IMR-90 (cell line): ENCODE data around the gene NMNAT3. TPM values are rescaled to one million over a fixed set of nuclear protein-coding genes. Genes with fewer than 3 reads are reported as not detected.

Source experiments
- ATAC-seq: fragments of 200-7000 bp; cut with Tn5 transposase; 2 replicates; pipeline ENCODE4 v1.9.1; 2020; ENCODE audit warnings: low read depth, mild to moderate bottlenecking, moderate library complexity
- BruUV-seq: library from RNA; stranded (reverse); fragments of 400-500 nt; replicated peaks from 2 replicates; lab custom pipeline; 2021; lab: Mats Ljungman, UMichigan
- CTCF ChIA-PET: fragments of 300-600 bp; formaldehyde crosslinking; extraction: SDS; loops from one replicate; lab custom pipeline; 2021; ENCODE audit warnings: antibody characterized with exemption; lab: Yijun Ruan, JAX
- POLR2A ChIA-PET: fragments of 300-600 bp; sonication (Branson Sonifier 250); formaldehyde crosslinking; loops from one replicate; lab custom pipeline; 2022; ENCODE audit warnings: antibody characterized with exemption; ENCODE audit not compliant: unreplicated experiment; lab: Charles Lee
- DNase-seq: peaks from one replicate; pipeline ENCODE4 v3.0.0; 2013
- H2AFZ ChIP-seq: replicated peaks from 2 replicates; pipeline ENCODE3; 2013; ENCODE audit warnings: low read length, mild to moderate bottlenecking; ENCODE audit not compliant: poor library complexity
- H2AK5ac ChIP-seq: 2 replicates; pipeline ENCODE4 v1.6.1; 2013; ENCODE audit warnings: low read depth, low read length, inconsistent platforms
- H2AK9ac ChIP-seq: replicated peaks from 2 replicates; pipeline ENCODE3; 2013; ENCODE audit warnings: mild to moderate bottlenecking, low read depth, low read length, moderate library complexity; ENCODE audit not compliant: poor library complexity
- H2BK120ac ChIP-seq: 2 replicates; pipeline ENCODE4 v1.6.1; 2013; ENCODE audit warnings: low read depth, low read length, inconsistent platforms
- H2BK15ac ChIP-seq: 3 replicates; pipeline ENCODE4 v1.6.1; 2013; ENCODE audit warnings: low read depth, low read length, inconsistent platforms
- H2BK20ac ChIP-seq: 2 replicates; pipeline ENCODE4 v1.6.1; 2013; ENCODE audit warnings: low read depth, mild to moderate bottlenecking, inconsistent platforms, low read length, moderate library complexity
- H2BK5ac ChIP-seq: 2 replicates; pipeline ENCODE4 v1.6.1; 2013; ENCODE audit warnings: mild to moderate bottlenecking, low read depth, low read length, inconsistent platforms; ENCODE audit not compliant: poor library complexity, severe bottlenecking
- H3K14ac ChIP-seq: replicated peaks from 2 replicates; pipeline ENCODE4 v1.6.1; 2013; ENCODE audit warnings: low read depth, low read length, inconsistent platforms
- H3K18ac ChIP-seq: 2 replicates; pipeline ENCODE4 v1.6.1; 2013; ENCODE audit warnings: low read depth, low read length, control low read depth
- H3K23ac ChIP-seq: 2 replicates; pipeline ENCODE4 v1.6.1; 2013; ENCODE audit warnings: low read depth, low read length, inconsistent platforms
- H3K27ac ChIP-seq: 2 replicates; pipeline ENCODE4 v1.5.1; 2013; ENCODE audit warnings: mild to moderate bottlenecking, control low read depth, low read length; ENCODE audit not compliant: insufficient read depth
- H3K27me3 ChIP-seq: 2 replicates; pipeline ENCODE4 v1.6.1; 2013; ENCODE audit warnings: low read length; ENCODE audit not compliant: control insufficient read depth, insufficient read depth
- H3K36me3 ChIP-seq: 2 replicates; pipeline ENCODE4 v1.6.1; 2013; ENCODE audit warnings: low read length, mixed read lengths; ENCODE audit not compliant: control insufficient read depth, insufficient read depth
- H3K4ac ChIP-seq: 2 replicates; pipeline ENCODE4 v1.6.1; 2013; ENCODE audit warnings: low read depth, low read length, inconsistent platforms
- H3K4me1 ChIP-seq: 2 replicates; pipeline ENCODE4 v1.6.1; 2013; ENCODE audit warnings: low read length, mixed read lengths; ENCODE audit not compliant: control insufficient read depth, insufficient read depth
- H3K4me2 ChIP-seq: 2 replicates; pipeline ENCODE4 v1.6.1; 2013; ENCODE audit warnings: low read depth, mild to moderate bottlenecking, control low read depth, low read length, moderate library complexity
- H3K4me3 ChIP-seq: 2 replicates; pipeline ENCODE4 v1.5.1; 2013; ENCODE audit warnings: low read depth, mild to moderate bottlenecking, control low read depth, low read length, moderate library complexity; ENCODE audit not compliant: insufficient read depth
- H3K56ac ChIP-seq: 2 replicates; pipeline ENCODE4 v1.6.1; 2013; ENCODE audit warnings: low read length, inconsistent platforms; ENCODE audit not compliant: insufficient read depth; ENCODE audit errors: extremely low read depth
- H3K79me1 ChIP-seq, 2 experiments: 2 replicates each; pipeline ENCODE4 v1.6.1; 2013; ENCODE audit warnings: low read length in 2 of 2, inconsistent platforms in 1 of 2, low read depth in 1 of 2
- H3K9ac ChIP-seq: 2 replicates; pipeline ENCODE4 v1.6.1; 2013; ENCODE audit warnings: low read depth, low read length, control low read depth
- H3K9me1 ChIP-seq: 2 replicates; pipeline ENCODE4 v1.6.1; 2013; ENCODE audit warnings: low read length, inconsistent platforms; ENCODE audit not compliant: insufficient read depth
- H3K9me3 ChIP-seq: 2 replicates; pipeline ENCODE4 v1.6.1; 2013; ENCODE audit warnings: low read length; ENCODE audit not compliant: control insufficient read depth, insufficient read depth
- H4K20me1 ChIP-seq: 2 replicates; pipeline ENCODE4 v1.6.1; 2013; ENCODE audit warnings: low read length, inconsistent platforms; ENCODE audit not compliant: insufficient read depth
- H4K5ac ChIP-seq: 2 replicates; pipeline ENCODE4 v1.6.1; 2013; ENCODE audit warnings: mild to moderate bottlenecking, low read depth, low read length, control low read depth
- H4K8ac ChIP-seq, 2 experiments: 2 replicates each; pipeline ENCODE4 v1.6.1; 2013; ENCODE audit warnings: low read depth in 2 of 2, low read length in 2 of 2, control low read depth in 1 of 2, inconsistent platforms in 1 of 2
- H4K91ac ChIP-seq: 2 replicates; pipeline ENCODE4 v1.6.1; 2013; ENCODE audit warnings: low read depth, low read length, inconsistent platforms; ENCODE audit not compliant: insufficient read depth
- CEBPB ChIP-seq: IDR thresholded peaks from 2 replicates; pipeline ENCODE4 v1.6.1; 2012; ENCODE audit warnings: low read depth, low read length, improper control_type of control experiment
- CTCF ChIP-seq: conservative IDR thresholded peaks from 2 replicates; pipeline ENCODE4 v1.5.1; 2012; ENCODE audit warnings: mild to moderate bottlenecking, low read depth, low read length, improper control_type of control experiment
- POLR2A ChIP-seq: IDR thresholded peaks from 2 replicates; pipeline ENCODE4 v1.6.1; 2012; ENCODE audit warnings: mild to moderate bottlenecking, low read depth, low read length
- dilution Hi-C: fragments of 300-500 bp; cut with HindIII; formaldehyde crosslinking; loops from one replicate; pipeline ENCODE4 v1.14.3; 2018; ENCODE audit warnings: low sequenced_read_pairs; ENCODE audit not compliant: unreplicated experiment
- in situ Hi-C: fragments of 300-500 bp; cut with MboI; formaldehyde crosslinking; loops from 3 replicates; pipeline ENCODE4 v1.14.3; 2019; ENCODE audit warnings: low sequenced_read_pairs, inconsistent platforms, mixed read lengths
- intact Hi-C: fragments of 100-400 bp; cut with micrococcal nuclease; formaldehyde crosslinking; loops from 2 replicates; pipeline ENCODE4 v1.10.0; 2022
- polyA plus RNA-seq, 3 experiments: library from polyadenylated mRNA; depleted of rRNA; stranded (reverse); fragments of >200 nt; gene quantifications; 2 replicates each; pipeline ENCODE4 v1.2.3, GENCODE V29; 2012; ENCODE audit warnings: low replicate concordance in 1 of 3
- total RNA-seq: library from RNA; depleted of rRNA; stranded (reverse); fragments of >200 nt; gene quantifications from 2 replicates; pipeline ENCODE4 v1.2.3, GENCODE V29; 2012

Gene NMNAT3
- total and polyA plus RNA-seq, 2 of the 4 experiments (the other 2 are of a cell fraction), result 0.12 to 0.36 TPM

GRCh38 chr3:139547666-139548065, 130.1 kb downstream of the NMNAT3 start:
- intact Hi-C loops (no loop called here), dilution Hi-C loops (no loop called here), in situ Hi-C loops (no loop called here)
- H3K14ac ChIP-seq, result no peak overlapping the region
- no peak overlapping the region for H3K23ac ChIP-seq
- no peak overlapping the region for H2AFZ ChIP-seq
- H3K27me3 ChIP-seq, result peaks cover 2% of the 10 kb centered on the region
- no peaks in the 10 kb centered on the region for H3K9me1 ChIP-seq
- ChIA-PET CTCF (no interaction called here), POLR2A (no interaction called here)
- no peak overlapping the region for H3K4me3 ChIP-seq
- no peak overlapping the region for H3K56ac ChIP-seq
- no peaks in the 10 kb centered on the region for H4K20me1 ChIP-seq
- H3K9me3 ChIP-seq, result no peaks in the 10 kb centered on the region
- H3K27ac ChIP-seq, result no peak overlapping the region
- no peak for ATAC-seq
- no peaks in the 10 kb centered on the region for H3K36me3 ChIP-seq
- H4K91ac ChIP-seq, result no peak overlapping the region
- no peak for TF ChIP-seq CEBPB
- TF ChIP-seq CTCF, result no peak
- no peak for TF ChIP-seq POLR2A
- no peak overlapping the region for H4K5ac ChIP-seq
- no peak overlapping the region for H2BK15ac ChIP-seq
- H2BK20ac ChIP-seq, result no peak overlapping the region
- no peak overlapping the region for H3K18ac ChIP-seq
- no peaks in the 10 kb centered on the region for H3K4me1 ChIP-seq
- H3K4me2 ChIP-seq, result no peak overlapping the region
- H3K79me1 ChIP-seq, result no peaks in the 10 kb centered on the region
- H3K9ac ChIP-seq, result no peak overlapping the region
- H2AK9ac ChIP-seq, result no peak overlapping the region
- BruUV-seq, result no TSS peak
- no peak overlapping the region for H3K4ac ChIP-seq
- no peak for DNase-seq
- no peak overlapping the region for H2AK5ac ChIP-seq
- no peak overlapping the region for H2BK5ac ChIP-seq
- H2BK120ac ChIP-seq, result no peak overlapping the region
- no peak overlapping the region for H4K8ac ChIP-seq
